ENCODE data around the gene C16orf74. TPM values are rescaled to one million over a fixed set of nuclear protein-coding genes. Genes with fewer than 3 reads are reported as not detected.

Gene C16orf74
- polyA plus RNA-seq, 1 experiment = 3.2 TPM

GRCh38 chr16:85789773-85790172, 38.9 kb upstream of the C16orf74 start:
- DNase-seq (ENCODE audit: low read depth, low spot score) = no peak
- Histone ChIP-seq H3K27me3 (ENCODE audit: control insufficient read depth, insufficient read depth, low read length) (no peaks in the 10 kb centered on the region), H3K4me3 (ENCODE audit: low read depth, low read length) (no peak overlapping the region), H3K9me3 (ENCODE audit: control insufficient read depth, insufficient read depth, low read length) (no peaks in the 10 kb centered on the region), H3K27ac (ENCODE audit: low read depth, low read length) (no peak overlapping the region)
- no peak for TF ChIP-seq CTCF (IDR thresholded peaks at IDR 0.05; ENCODE audit: low read depth, low read length)
- ChIA-PET POLR2A (no interaction called here), CTCF (no interaction called here)

GRCh38 chr16:85788819-85789218, 37.9 kb upstream of the C16orf74 start:
- no peak overlapping the region for H3K27ac ChIP-seq (ENCODE audit: low read depth, low read length)
- H3K4me3 ChIP-seq (ENCODE audit: low read depth, low read length) = no peak overlapping the region
- TF ChIP-seq CTCF (IDR thresholded peaks at IDR 0.05; ENCODE audit: low read depth, low read length) = no peak
- no peaks in the 10 kb centered on the region for H3K27me3 ChIP-seq (ENCODE audit: control insufficient read depth, insufficient read depth, low read length)
- POLR2A ChIA-PET = no interaction called here
- no peak for DNase-seq (ENCODE audit: low read depth, low spot score)
- H3K9me3 ChIP-seq (ENCODE audit: control insufficient read depth, insufficient read depth, low read length) = no peaks in the 10 kb centered on the region
- CTCF ChIA-PET = no interaction called here

- no peak overlapping the region for H3K4me3 ChIP-seq (ENCODE audit: low read depth, low read length)
- H3K27me3 ChIP-seq (ENCODE audit: control insufficient read depth, insufficient read depth, low read length) = no peaks in the 10 kb centered on the region
- H3K27ac ChIP-seq (ENCODE audit: low read depth, low read length) = no peak overlapping the region
- TF ChIP-seq CTCF (IDR thresholded peaks at IDR 0.05; ENCODE audit: low read depth, low read length) = no peak
- DNase-seq (ENCODE audit: low read depth, low spot score) = no peak
- ChIA-PET CTCF (no interaction called here), POLR2A (no interaction called here)
- no peaks in the 10 kb centered on the region for H3K9me3 ChIP-seq (ENCODE audit: control insufficient read depth, insufficient read depth, low read length)
Measured at GRCh38 chr16:85785927-85786326, 35.0 kb upstream of the C16orf74 start.

- H3K27me3 ChIP-seq (ENCODE audit: control insufficient read depth, insufficient read depth, low read length) = no peaks in the 10 kb centered on the region
- CTCF ChIA-PET = interaction anchor here (1.0 kb wide), 1 partner anchor 109 kb away, joined by 3 read pairs; no protein-coding TSS in a partner anchor
- POLR2A ChIA-PET = no interaction called here
- no peak overlapping the region for H3K27ac ChIP-seq (ENCODE audit: low read depth, low read length)
- no peak for TF ChIP-seq CTCF (IDR thresholded peaks at IDR 0.05; ENCODE audit: low read depth, low read length)
- H3K4me3 ChIP-seq (ENCODE audit: low read depth, low read length) = no peak overlapping the region
- no peak for DNase-seq (ENCODE audit: low read depth, low spot score)
- no peaks in the 10 kb centered on the region; the same call in 1 of the 2 replicates for H3K9me3 ChIP-seq (ENCODE audit: control insufficient read depth, insufficient read depth, low read length)
Measured at GRCh38 chr16:85784813-85785212, 33.9 kb upstream of the C16orf74 start.

- DNase-seq (ENCODE audit: low read depth, low spot score) = no peak
- ChIA-PET POLR2A (no interaction called here), CTCF (interaction anchor here (0.6 kb wide), 1 partner anchor 519 kb away, joined by 7 read pairs; no protein-coding TSS in a partner anchor)
- Histone ChIP-seq H3K9me3 (ENCODE audit: control insufficient read depth, insufficient read depth, low read length) (no peaks in the 10 kb centered on the region; the same call in 1 of the 2 replicates), H3K27ac (ENCODE audit: low read depth, low read length) (no peak overlapping the region), H3K4me3 (ENCODE audit: low read depth, low read length) (no peak overlapping the region), H3K27me3 (ENCODE audit: control insufficient read depth, insufficient read depth, low read length) (no peaks in the 10 kb centered on the region)
- no peak for TF ChIP-seq CTCF (IDR thresholded peaks at IDR 0.05; ENCODE audit: low read depth, low read length)
Measured at GRCh38 chr16:85783441-85783840, 32.5 kb upstream of the C16orf74 start.
